ENCODE measurements around the gene CNTF.

DNA sequence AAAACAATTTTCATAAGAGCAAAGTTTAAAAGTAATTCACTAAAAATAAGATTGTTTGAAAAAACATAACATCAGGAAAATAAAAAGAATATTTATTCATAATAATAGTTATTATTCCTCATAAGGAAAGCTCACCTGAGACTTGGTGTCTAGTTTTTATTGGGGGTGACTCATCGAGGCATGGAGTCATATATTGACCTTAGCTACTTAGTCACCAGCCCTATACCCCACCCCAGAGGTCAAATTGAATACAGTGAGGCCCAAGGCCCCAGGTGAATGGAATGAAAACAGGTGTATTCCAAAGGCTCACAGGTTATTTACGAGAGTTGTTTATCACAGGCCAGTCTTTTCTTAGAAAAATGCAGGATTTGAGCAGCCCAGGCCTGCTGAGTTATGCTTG is 36.9 kb downstream of the CNTF start:
- TF ChIP-seq EZH2 (IDR thresholded peaks at IDR 0.05; ENCODE audit: insufficient read depth, poor library complexity, severe bottlenecking) (no peak), EZH2phosphoT487 (IDR thresholded peaks at IDR 0.05; ENCODE audit: insufficient read depth, low read depth) (no peak)

Data from GM23248 (cell line).